ENCODE data around the gene FAM216B.

FAM216B gene

DNA sequence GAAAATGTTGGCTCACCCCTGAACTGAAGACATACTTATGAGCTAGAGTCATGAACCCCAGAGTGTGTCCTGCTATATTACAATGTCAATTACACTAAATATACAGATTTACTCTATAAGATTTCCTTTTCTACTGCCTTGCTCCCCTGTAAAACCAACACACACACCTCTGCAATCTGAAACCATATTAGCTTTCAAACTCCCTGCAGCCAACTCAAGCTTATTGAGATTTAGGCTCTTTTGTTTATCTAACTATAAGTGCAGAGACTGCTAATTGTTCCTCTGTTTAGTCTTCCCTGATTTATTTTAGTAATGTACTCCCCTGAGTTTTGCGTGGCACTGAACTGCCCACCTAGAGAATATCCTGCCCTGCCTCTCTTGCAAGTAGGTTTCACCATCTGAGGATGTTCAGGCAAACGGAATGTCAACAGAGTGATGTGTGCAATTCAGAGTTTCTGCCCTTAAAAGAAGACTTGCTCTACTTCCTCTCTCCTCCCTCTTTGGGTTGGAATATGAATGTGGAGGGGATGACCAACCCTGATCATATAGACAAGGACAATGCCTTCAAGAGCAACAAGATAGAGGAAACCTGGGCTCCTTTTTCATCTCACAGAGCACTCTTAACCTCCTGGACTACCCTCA lies 22.3 kb downstream of the FAM216B start:
- no peak overlapping the region for H3K14ac ChIP-seq (ENCODE audit: low read length in 2 of 2)
- H3K4me2 ChIP-seq (ENCODE audit: low read length, poor library complexity, severe bottlenecking): no peak overlapping the region
- no peak overlapping the region for H2BK5ac ChIP-seq (ENCODE audit: low read depth, low read length, poor library complexity, severe bottlenecking)

GRCh38 chr13:42804244-42804874 lies 23.0 kb downstream of the FAM216B start:
- H3K36me3 ChIP-seq (ENCODE audit: control insufficient read depth in 1 of 2, insufficient read depth in 2 of 2, low read depth in 1 of 2, low read length in 2 of 2): peaks cover 0 to 15% of the 10 kb centered on the region in 2 experiments
- 92% methylated on average over 4 of the region's 4 CpGs for WGBS
- no peak overlapping the region for H4K91ac ChIP-seq (ENCODE audit: low read length)

More for the DNA sequence above, 22.3 kb downstream of the FAM216B start:
- peaks cover 3% of the 10 kb centered on the region for H3K4me1 ChIP-seq (ENCODE audit: control insufficient read depth, insufficient read depth, low read depth, low read length)
- H3K9ac ChIP-seq (ENCODE audit: low read length): no peak overlapping the region
- peaks cover 0 to 13% of the 10 kb centered on the region in 2 experiments for H3K36me3 ChIP-seq (ENCODE audit: control insufficient read depth in 1 of 2, insufficient read depth in 2 of 2, low read depth in 1 of 2, low read length in 2 of 2)
- no peaks in the 10 kb centered on the region for H3K9me3 ChIP-seq (ENCODE audit: control insufficient read depth, low read length)
- no peak overlapping the region for H3K23ac ChIP-seq (ENCODE audit: low read length in 2 of 2)
- no peak overlapping the region for H3K4me3 ChIP-seq (ENCODE audit: insufficient read depth in 1 of 2, low read depth in 1 of 2, low read length in 2 of 2)
- no peaks in the 10 kb centered on the region for H3K79me1 ChIP-seq (replicated peaks; ENCODE audit: low read length, poor library complexity, severe bottlenecking)
- no peak overlapping the region for H4K8ac ChIP-seq (ENCODE audit: low read length)
- no peak overlapping the region for H3K4ac ChIP-seq (ENCODE audit: low read depth in 1 of 2, low read length in 2 of 2)
- H2AFZ ChIP-seq (ENCODE audit: low read depth, low read length): no peak overlapping the region
- no peak overlapping the region for H2BK15ac ChIP-seq (ENCODE audit: low read depth, poor library complexity, severe bottlenecking)
- no peak overlapping the region for H2BK120ac ChIP-seq (ENCODE audit: low read depth, low read length)
- H4K91ac ChIP-seq (ENCODE audit: low read length): no peak overlapping the region
- H3K27ac ChIP-seq (ENCODE audit: low read length, poor library complexity, severe bottlenecking): no peak overlapping the region
- WGBS: 21% methylated on average over 1 of the region's 2 CpGs
- H2AK5ac ChIP-seq (ENCODE audit: low read length, severe bottlenecking): no peak overlapping the region
- H2BK12ac ChIP-seq (ENCODE audit: low read length in 2 of 2): no peak overlapping the region
- H3K27me3 ChIP-seq (ENCODE audit: control insufficient read depth in 1 of 2, insufficient read depth in 1 of 2, low read length in 2 of 2): no peaks in the 10 kb centered on the region
- peak; percentile 78 for DNase-seq
- no peak overlapping the region for H3K18ac ChIP-seq (ENCODE audit: low read depth in 1 of 2, low read length in 2 of 2)

GRCh38 chr13:42807241-42807640 lies 25.9 kb downstream of the FAM216B start:
- no peak overlapping the region for H3K23ac ChIP-seq (ENCODE audit: low read length in 2 of 2)
- peak overlapping the region in 1 of 2 experiments; percentile 30 for H3K18ac ChIP-seq (ENCODE audit: low read depth in 1 of 2, low read length in 2 of 2)
- H4K8ac ChIP-seq (ENCODE audit: low read length): no peak overlapping the region
- H2AK5ac ChIP-seq (ENCODE audit: low read length, severe bottlenecking): no peak overlapping the region
- H3K4ac ChIP-seq (ENCODE audit: low read depth in 1 of 2, low read length in 2 of 2): no peak overlapping the region
- H3K27ac ChIP-seq (ENCODE audit: low read length, poor library complexity, severe bottlenecking): no peak overlapping the region
- H2AFZ ChIP-seq (ENCODE audit: low read depth, low read length): no peak overlapping the region
- H3K4me2 ChIP-seq (ENCODE audit: low read length, poor library complexity, severe bottlenecking): no peak overlapping the region
- H2BK120ac ChIP-seq (ENCODE audit: low read depth, low read length): no peak overlapping the region
- DNase-seq: peak; percentile 33
- H3K79me1 ChIP-seq (replicated peaks; ENCODE audit: low read length, poor library complexity, severe bottlenecking): no peaks in the 10 kb centered on the region
- peaks cover 0 to 40% of the 10 kb centered on the region in 2 experiments for H3K36me3 ChIP-seq (ENCODE audit: control insufficient read depth in 1 of 2, insufficient read depth in 2 of 2, low read depth in 1 of 2, low read length in 2 of 2)
- no peak overlapping the region for H3K9ac ChIP-seq (ENCODE audit: low read length)
- H2BK15ac ChIP-seq (ENCODE audit: low read depth, poor library complexity, severe bottlenecking): no peak overlapping the region
- no peak overlapping the region for H2BK5ac ChIP-seq (ENCODE audit: low read depth, low read length, poor library complexity, severe bottlenecking)
- WGBS: 40% methylated on average over 1 of the region's 2 CpGs
- H3K27me3 ChIP-seq (ENCODE audit: control insufficient read depth in 1 of 2, insufficient read depth in 1 of 2, low read length in 2 of 2): no peaks in the 10 kb centered on the region
- no peak overlapping the region for H3K4me3 ChIP-seq (ENCODE audit: insufficient read depth in 1 of 2, low read depth in 1 of 2, low read length in 2 of 2)
- no peaks in the 10 kb centered on the region for H3K9me3 ChIP-seq (ENCODE audit: control insufficient read depth, low read length)
- H4K91ac ChIP-seq (ENCODE audit: low read length): no peak overlapping the region
- H2BK12ac ChIP-seq (ENCODE audit: low read length in 2 of 2): peak overlapping the region in 1 of 2 experiments; percentile 56
- peaks cover 5% of the 10 kb centered on the region for H3K4me1 ChIP-seq (ENCODE audit: control insufficient read depth, insufficient read depth, low read depth, low read length)
- H3K14ac ChIP-seq (ENCODE audit: low read length in 2 of 2): no peak overlapping the region

More at GRCh38 chr13:42804244-42804874, 23.0 kb downstream of the FAM216B start:
- Histone ChIP-seq H2BK12ac (ENCODE audit: low read length in 2 of 2) (no peak overlapping the region), H3K79me1 (replicated peaks; ENCODE audit: low read length, poor library complexity, severe bottlenecking) (no peaks in the 10 kb centered on the region), H3K4me2 (ENCODE audit: low read length, poor library complexity, severe bottlenecking) (no peak overlapping the region), H3K4ac (ENCODE audit: low read depth in 1 of 2, low read length in 2 of 2) (no peak overlapping the region), H3K18ac (ENCODE audit: low read depth in 1 of 2, low read length in 2 of 2) (no peak overlapping the region), H3K27ac (ENCODE audit: low read length, poor library complexity, severe bottlenecking) (no peak overlapping the region), H2BK5ac (ENCODE audit: low read depth, low read length, poor library complexity, severe bottlenecking) (no peak overlapping the region), H3K27me3 (ENCODE audit: control insufficient read depth in 1 of 2, insufficient read depth in 1 of 2, low read length in 2 of 2) (no peaks in the 10 kb centered on the region), H2AK5ac (ENCODE audit: low read length, severe bottlenecking) (no peak overlapping the region), H3K9ac (ENCODE audit: low read length) (peak overlapping the region; percentile 30), H2BK120ac (ENCODE audit: low read depth, low read length) (no peak overlapping the region), H3K23ac (ENCODE audit: low read length in 2 of 2) (no peak overlapping the region), H3K4me3 (ENCODE audit: insufficient read depth in 1 of 2, low read depth in 1 of 2, low read length in 2 of 2) (no peak overlapping the region), H3K9me3 (ENCODE audit: control insufficient read depth, low read length) (no peaks in the 10 kb centered on the region), H2AFZ (ENCODE audit: low read depth, low read length) (no peak overlapping the region), H3K14ac (ENCODE audit: low read length in 2 of 2) (no peak overlapping the region), H4K8ac (ENCODE audit: low read length) (no peak overlapping the region), H3K4me1 (ENCODE audit: control insufficient read depth, insufficient read depth, low read depth, low read length) (peaks cover 3% of the 10 kb centered on the region), H2BK15ac (ENCODE audit: low read depth, poor library complexity, severe bottlenecking) (no peak overlapping the region)
- peak; percentile 32 for DNase-seq

DNA sequence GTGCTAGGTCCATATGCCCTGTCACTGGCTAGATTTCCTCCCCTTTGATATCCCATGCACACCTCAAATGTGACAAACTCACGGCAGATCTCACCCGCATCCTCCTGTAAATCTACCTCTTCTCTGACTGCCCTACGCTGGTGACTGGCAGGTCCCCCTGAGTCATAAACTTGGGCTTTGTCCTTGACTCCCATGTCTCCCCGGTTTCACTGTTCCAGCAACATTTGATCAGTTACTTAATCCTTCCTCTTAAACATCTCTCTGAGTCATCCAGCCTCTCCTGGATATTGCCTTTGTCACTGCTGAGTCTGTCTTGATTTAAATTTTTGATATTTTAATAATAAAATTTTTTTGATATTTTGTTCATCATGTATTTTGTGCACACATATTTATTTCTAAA lies 26.5 kb downstream of the FAM216B start:
- peak overlapping the region in 1 of 2 experiments; percentile 88 for H3K18ac ChIP-seq (ENCODE audit: low read depth in 1 of 2, low read length in 2 of 2)
- H2BK120ac ChIP-seq (ENCODE audit: low read depth, low read length): no peak overlapping the region
- no peak overlapping the region for H3K27ac ChIP-seq (ENCODE audit: low read length, poor library complexity, severe bottlenecking)
- no peaks in the 10 kb centered on the region for H3K79me1 ChIP-seq (replicated peaks; ENCODE audit: low read length, poor library complexity, severe bottlenecking)
- H3K14ac ChIP-seq (ENCODE audit: low read length in 2 of 2): peak overlapping the region in 1 of 2 experiments; percentile 82
- H3K9ac ChIP-seq (ENCODE audit: low read length): no peak overlapping the region
- H2BK15ac ChIP-seq (ENCODE audit: low read depth, poor library complexity, severe bottlenecking): no peak overlapping the region
- peaks cover 0 to 46% of the 10 kb centered on the region in 2 experiments for H3K36me3 ChIP-seq (ENCODE audit: control insufficient read depth in 1 of 2, insufficient read depth in 2 of 2, low read depth in 1 of 2, low read length in 2 of 2)
- H2AK5ac ChIP-seq (ENCODE audit: low read length, severe bottlenecking): no peak overlapping the region
- DNase-seq: peak; percentile 75
- no peak overlapping the region for H3K4me2 ChIP-seq (ENCODE audit: low read length, poor library complexity, severe bottlenecking)
- peaks cover 5% of the 10 kb centered on the region for H3K4me1 ChIP-seq (ENCODE audit: control insufficient read depth, insufficient read depth, low read depth, low read length)
- WGBS: 54% methylated on average over 4 of the region's 4 CpGs
- peak overlapping the region; percentile 50 to 80 for H2BK12ac ChIP-seq (ENCODE audit: low read length in 2 of 2)
- H2AFZ ChIP-seq (ENCODE audit: low read depth, low read length): no peak overlapping the region
- no peak overlapping the region for H3K23ac ChIP-seq (ENCODE audit: low read length in 2 of 2)
- H3K27me3 ChIP-seq (ENCODE audit: control insufficient read depth in 1 of 2, insufficient read depth in 1 of 2, low read length in 2 of 2): no peaks in the 10 kb centered on the region
- peak overlapping the region; percentile 59 for H4K8ac ChIP-seq (ENCODE audit: low read length)
- peak overlapping the region in 1 of 2 experiments; percentile 44 for H3K4ac ChIP-seq (ENCODE audit: low read depth in 1 of 2, low read length in 2 of 2)
- H3K4me3 ChIP-seq (ENCODE audit: insufficient read depth in 1 of 2, low read depth in 1 of 2, low read length in 2 of 2): no peak overlapping the region
- no peak overlapping the region for H2BK5ac ChIP-seq (ENCODE audit: low read depth, low read length, poor library complexity, severe bottlenecking)
- H4K91ac ChIP-seq (ENCODE audit: low read length): peak overlapping the region; percentile 62
- H3K9me3 ChIP-seq (ENCODE audit: control insufficient read depth, low read length): no peaks in the 10 kb centered on the region

Data from mesenchymal stem cell (in vitro differentiated cells and primary cell).